IMR-90 (cell line): ENCODE measurements around the gene KCNT1. TPM values are rescaled to one million over a fixed set of nuclear protein-coding genes. Genes with fewer than 3 reads are reported as not detected.

Experiments
- ATAC-seq: fragments of 200-7000 bp; cut with Tn5 transposase; 2 replicates; pipeline ENCODE4 v1.9.1; 2020; ENCODE audit warnings: low read depth, mild to moderate bottlenecking, moderate library complexity
- BruUV-seq: library from RNA; stranded (reverse); fragments of 400-500 nt; replicated peaks from 2 replicates; lab custom pipeline; 2021; lab: Mats Ljungman, UMichigan
- CTCF ChIA-PET: fragments of 300-600 bp; formaldehyde crosslinking; extraction: SDS; loops from one replicate; lab custom pipeline; 2021; ENCODE audit warnings: antibody characterized with exemption; lab: Yijun Ruan, JAX
- POLR2A ChIA-PET: fragments of 300-600 bp; sonication (Branson Sonifier 250); formaldehyde crosslinking; loops from one replicate; lab custom pipeline; 2022; ENCODE audit warnings: antibody characterized with exemption; ENCODE audit not compliant: unreplicated experiment; lab: Charles Lee
- DNase-seq: peaks from one replicate; pipeline ENCODE4 v3.0.0; 2013
- H2AFZ ChIP-seq: replicated peaks from 2 replicates; pipeline ENCODE3; 2013; ENCODE audit warnings: low read length, mild to moderate bottlenecking; ENCODE audit not compliant: poor library complexity
- H2AK5ac ChIP-seq: 2 replicates; pipeline ENCODE4 v1.6.1; 2013; ENCODE audit warnings: low read depth, low read length, inconsistent platforms
- H2AK9ac ChIP-seq: replicated peaks from 2 replicates; pipeline ENCODE3; 2013; ENCODE audit warnings: mild to moderate bottlenecking, low read depth, low read length, moderate library complexity; ENCODE audit not compliant: poor library complexity
- H2BK120ac ChIP-seq: 2 replicates; pipeline ENCODE4 v1.6.1; 2013; ENCODE audit warnings: low read depth, low read length, inconsistent platforms
- H2BK15ac ChIP-seq: 3 replicates; pipeline ENCODE4 v1.6.1; 2013; ENCODE audit warnings: low read depth, low read length, inconsistent platforms
- H2BK20ac ChIP-seq: 2 replicates; pipeline ENCODE4 v1.6.1; 2013; ENCODE audit warnings: low read depth, mild to moderate bottlenecking, inconsistent platforms, low read length, moderate library complexity
- H2BK5ac ChIP-seq: 2 replicates; pipeline ENCODE4 v1.6.1; 2013; ENCODE audit warnings: mild to moderate bottlenecking, low read depth, low read length, inconsistent platforms; ENCODE audit not compliant: poor library complexity, severe bottlenecking
- H3K14ac ChIP-seq: replicated peaks from 2 replicates; pipeline ENCODE4 v1.6.1; 2013; ENCODE audit warnings: low read depth, low read length, inconsistent platforms
- H3K18ac ChIP-seq: 2 replicates; pipeline ENCODE4 v1.6.1; 2013; ENCODE audit warnings: low read depth, low read length, control low read depth
- H3K23ac ChIP-seq: 2 replicates; pipeline ENCODE4 v1.6.1; 2013; ENCODE audit warnings: low read depth, low read length, inconsistent platforms
- H3K27ac ChIP-seq: 2 replicates; pipeline ENCODE4 v1.5.1; 2013; ENCODE audit warnings: mild to moderate bottlenecking, control low read depth, low read length; ENCODE audit not compliant: insufficient read depth
- H3K27me3 ChIP-seq: 2 replicates; pipeline ENCODE4 v1.6.1; 2013; ENCODE audit warnings: low read length; ENCODE audit not compliant: control insufficient read depth, insufficient read depth
- H3K36me3 ChIP-seq: 2 replicates; pipeline ENCODE4 v1.6.1; 2013; ENCODE audit warnings: low read length, mixed read lengths; ENCODE audit not compliant: control insufficient read depth, insufficient read depth
- H3K4ac ChIP-seq: 2 replicates; pipeline ENCODE4 v1.6.1; 2013; ENCODE audit warnings: low read depth, low read length, inconsistent platforms
- H3K4me1 ChIP-seq: 2 replicates; pipeline ENCODE4 v1.6.1; 2013; ENCODE audit warnings: low read length, mixed read lengths; ENCODE audit not compliant: control insufficient read depth, insufficient read depth
- H3K4me2 ChIP-seq: 2 replicates; pipeline ENCODE4 v1.6.1; 2013; ENCODE audit warnings: low read depth, mild to moderate bottlenecking, control low read depth, low read length, moderate library complexity
- H3K4me3 ChIP-seq: 2 replicates; pipeline ENCODE4 v1.5.1; 2013; ENCODE audit warnings: low read depth, mild to moderate bottlenecking, control low read depth, low read length, moderate library complexity; ENCODE audit not compliant: insufficient read depth
- H3K56ac ChIP-seq: 2 replicates; pipeline ENCODE4 v1.6.1; 2013; ENCODE audit warnings: low read length, inconsistent platforms; ENCODE audit not compliant: insufficient read depth; ENCODE audit errors: extremely low read depth
- H3K79me1 ChIP-seq, 2 experiments: 2 replicates each; pipeline ENCODE4 v1.6.1; 2013; ENCODE audit warnings: low read length in 2 of 2, inconsistent platforms in 1 of 2, low read depth in 1 of 2
- H3K9ac ChIP-seq: 2 replicates; pipeline ENCODE4 v1.6.1; 2013; ENCODE audit warnings: low read depth, low read length, control low read depth
- H3K9me1 ChIP-seq: 2 replicates; pipeline ENCODE4 v1.6.1; 2013; ENCODE audit warnings: low read length, inconsistent platforms; ENCODE audit not compliant: insufficient read depth
- H3K9me3 ChIP-seq: 2 replicates; pipeline ENCODE4 v1.6.1; 2013; ENCODE audit warnings: low read length; ENCODE audit not compliant: control insufficient read depth, insufficient read depth
- H4K20me1 ChIP-seq: 2 replicates; pipeline ENCODE4 v1.6.1; 2013; ENCODE audit warnings: low read length, inconsistent platforms; ENCODE audit not compliant: insufficient read depth
- H4K5ac ChIP-seq: 2 replicates; pipeline ENCODE4 v1.6.1; 2013; ENCODE audit warnings: mild to moderate bottlenecking, low read depth, low read length, control low read depth
- H4K8ac ChIP-seq, 2 experiments: 2 replicates each; pipeline ENCODE4 v1.6.1; 2013; ENCODE audit warnings: low read depth in 2 of 2, low read length in 2 of 2, control low read depth in 1 of 2, inconsistent platforms in 1 of 2
- H4K91ac ChIP-seq: 2 replicates; pipeline ENCODE4 v1.6.1; 2013; ENCODE audit warnings: low read depth, low read length, inconsistent platforms; ENCODE audit not compliant: insufficient read depth
- MXI1 ChIP-seq: IDR thresholded peaks from 2 replicates; pipeline ENCODE4 v1.6.1; 2012; ENCODE audit warnings: low read depth, mild to moderate bottlenecking, low read length, moderate library complexity, borderline replicate concordance
- USF2 ChIP-seq: fragments of 150-350 bp; IDR thresholded peaks from 2 replicates; pipeline ENCODE4 v1.6.1; 2017; ENCODE audit warnings: mild to moderate bottlenecking, antibody characterized with exemption, low read length, low read depth
- WGBS, 2 experiments: methylation state at CpG; one replicate each; pipeline versions ENCODE4 v1.1.5 to v1.1.7; 2013; ENCODE audit warnings: missing lambda C conversion rate in 2 of 2; ENCODE audit not compliant: insufficient read length in 1 of 2; ENCODE audit errors: extremely low coverage in 2 of 2; 5-methylcytosine and 5-hydroxymethylcytosine counted together
- dilution Hi-C: fragments of 300-500 bp; cut with HindIII; formaldehyde crosslinking; loops from one replicate; pipeline ENCODE4 v1.14.3; 2018; ENCODE audit warnings: low sequenced_read_pairs; ENCODE audit not compliant: unreplicated experiment
- in situ Hi-C: fragments of 300-500 bp; cut with MboI; formaldehyde crosslinking; loops from 3 replicates; pipeline ENCODE4 v1.14.3; 2019; ENCODE audit warnings: low sequenced_read_pairs, inconsistent platforms, mixed read lengths
- intact Hi-C: fragments of 100-400 bp; cut with micrococcal nuclease; formaldehyde crosslinking; loops from 2 replicates; pipeline ENCODE4 v1.10.0; 2022
- polyA plus RNA-seq, 3 experiments: library from polyadenylated mRNA; depleted of rRNA; stranded (reverse); fragments of >200 nt; gene quantifications; 2 replicates each; pipeline ENCODE4 v1.2.3, GENCODE V29; 2012; ENCODE audit warnings: low replicate concordance in 1 of 3
- total RNA-seq: library from RNA; depleted of rRNA; stranded (reverse); fragments of >200 nt; gene quantifications from 2 replicates; pipeline ENCODE4 v1.2.3, GENCODE V29; 2012

Gene KCNT1
- total and polyA plus RNA-seq, 2 of the 4 experiments (the other 2 are of a cell fraction) = not detected

- H3K4me3 ChIP-seq = no peak overlapping the region
- H2BK5ac ChIP-seq = no peak overlapping the region
- ChIA-PET POLR2A (no interaction called here), CTCF (interaction anchor here (0.6 kb wide), 1 partner anchor 593 kb away, joined by 3 read pairs; no protein-coding TSS in a partner anchor)
- no peak overlapping the region for H3K4ac ChIP-seq
- H2AFZ ChIP-seq = no peak overlapping the region
- no TSS peak for BruUV-seq
- no peak overlapping the region for H2BK15ac ChIP-seq
- TF ChIP-seq USF2 (no peak), MXI1 (no peak)
- H3K27me3 ChIP-seq = no peaks in the 10 kb centered on the region; the same call in 1 of the 2 replicates
- no peak overlapping the region for H3K9ac ChIP-seq
- no peak overlapping the region for H2BK20ac ChIP-seq
- H2BK120ac ChIP-seq = no peak overlapping the region
- ATAC-seq (no peak), DNase-seq (no peak)
- in situ Hi-C loops (no loop called here), dilution Hi-C loops (no loop called here), intact Hi-C loops (no loop called here)
- no peak overlapping the region for H3K23ac ChIP-seq
- H4K5ac ChIP-seq = no peak overlapping the region
- H2AK9ac ChIP-seq = no peak overlapping the region
- no peak overlapping the region for H3K56ac ChIP-seq
- no peak overlapping the region for H3K18ac ChIP-seq
- no peaks in the 10 kb centered on the region for H3K9me3 ChIP-seq
- H2AK5ac ChIP-seq = no peak overlapping the region
- no peaks in the 10 kb centered on the region for H3K4me1 ChIP-seq
- no peaks in the 10 kb centered on the region for H3K36me3 ChIP-seq
- no peak overlapping the region for H3K27ac ChIP-seq
- H3K14ac ChIP-seq = no peak overlapping the region
- WGBS, 2 experiments = 56% methylated on average over 1 of the region's 13 CpGs; no CpG with 5 or more reads in 1 of the 2 experiments
- no peak overlapping the region for H3K4me2 ChIP-seq
- no peak overlapping the region for H4K8ac ChIP-seq
- no peaks in the 10 kb centered on the region for H4K20me1 ChIP-seq
- no peak overlapping the region for H4K91ac ChIP-seq
- H3K79me1 ChIP-seq = no peaks in the 10 kb centered on the region
- no peaks in the 10 kb centered on the region for H3K9me1 ChIP-seq
Observed at GRCh38 chr9:135676891-135677290, 25.1 kb upstream of the KCNT1 start.
